K562 (cell line): ENCODE measurements around the gene SLC24A4. TPM values are rescaled to one million over a fixed set of nuclear protein-coding genes. Genes with fewer than 3 reads are reported as not detected.

Source experiments
- ATAC-seq: fragments of 200-7000 bp; cut with Tn5 transposase; 3 replicates; pipeline ENCODE4 v1.9.1; 2020; ENCODE audit warnings: moderate library complexity
- BruUV-seq: library from RNA; stranded (reverse); fragments of 400-500 nt; replicated peaks from 2 replicates; lab custom pipeline; 2021; lab: Mats Ljungman, UMichigan
- CTCF ChIA-PET: fragments of 300-600 bp; formaldehyde crosslinking; extraction: SDS; loops from one replicate; lab custom pipeline; 2021; ENCODE audit warnings: low intra/inter-chr PET ratio; lab: Yijun Ruan, JAX
- POLR2A ChIA-PET: fragments of 300-600, 350-650 bp; sonication (Branson Sonifier 250); formaldehyde crosslinking; extraction: SDS; loops from one replicate; lab custom pipeline; 2021; ENCODE audit warnings: antibody characterized with exemption, inconsistent platforms; lab: Yijun Ruan, JAX
- DNase-seq, 4 experiments: peaks; one replicate each; pipeline versions ENCODE4 v3.0.0 to v3.0.0-alpha.2; 2011 to 2018; ENCODE audit warnings: low spot score in 3 of 4, mixed read lengths in 3 of 4; ENCODE audit errors: extremely low read depth in 1 of 4
- FAIRE-seq: peaks from 2 replicates; lab custom pipeline; 2011; peaks lifted over from hg19 to GRCh38; lab: Jason Lieb, UNC
- H2AFZ ChIP-seq: 2 replicates; pipeline ENCODE4 v1.6.0; 2011; ENCODE audit warnings: low read depth, low read length, control low read depth, inconsistent platforms
- H3K27ac ChIP-seq: fragments of 200-600 bp; 3 replicates; pipeline ENCODE4 v1.8.0; 2011; ENCODE audit warnings: low read depth, mild to moderate bottlenecking, control low read depth, inconsistent platforms, low read length, moderate library complexity, mixed read lengths; ENCODE audit errors: extremely low read depth
- H3K27me3 ChIP-seq, 2 experiments: fragments of 300-600 bp in 1 of 2; 2 replicates in 1 of 2; 3 replicates in 1 of 2; pipeline versions ENCODE4 v1.6.0 to v1.8.0; 2011; ENCODE audit warnings: inconsistent platforms in 2 of 2, low read length in 2 of 2, mild to moderate bottlenecking in 1 of 2, mixed read lengths in 1 of 2, moderate library complexity in 1 of 2; ENCODE audit not compliant: control insufficient read depth in 2 of 2, insufficient read depth in 2 of 2
- H3K36me3 ChIP-seq: fragments of 300-600 bp; 3 replicates; pipeline ENCODE4 v1.8.0; 2011; ENCODE audit warnings: mild to moderate bottlenecking, low read length, inconsistent platforms; ENCODE audit not compliant: control insufficient read depth, insufficient read depth
- H3K4me1 ChIP-seq, 2 experiments: fragments of 200-600 bp in 1 of 2; replicated peaks in 1 of 2; 2 replicates in 1 of 2; 3 replicates in 1 of 2; pipeline versions ENCODE4 v1.5.1 to v1.8.0; 2011; ENCODE audit warnings: inconsistent platforms in 2 of 2, low read length in 2 of 2, mild to moderate bottlenecking in 1 of 2, mixed read lengths in 1 of 2, moderate library complexity in 1 of 2; ENCODE audit not compliant: control insufficient read depth in 2 of 2, insufficient read depth in 2 of 2
- H3K4me2 ChIP-seq: 2 replicates; pipeline ENCODE4 v1.6.1; 2011; ENCODE audit warnings: low read length, control low read depth, inconsistent platforms, mixed read lengths; ENCODE audit not compliant: insufficient read depth
- H3K4me3 ChIP-seq: fragments of 200-600 bp; sonication (generic), shearing (Covaris generic); 2 replicates; pipeline ENCODE4 v1.5.1; 2016; ENCODE audit warnings: control low read depth, inconsistent platforms
- H3K79me2 ChIP-seq: fragments of 200-600 bp; 3 replicates; pipeline ENCODE4 v1.8.0; 2011; ENCODE audit warnings: low read length, inconsistent platforms; ENCODE audit not compliant: control insufficient read depth, insufficient read depth
- H3K9ac ChIP-seq, 2 experiments: 2 replicates each; pipeline versions ENCODE4 v1.6.0 to v1.6.1; 2011; ENCODE audit warnings: low read depth in 2 of 2, low read length in 2 of 2, control low read depth in 1 of 2, inconsistent platforms in 1 of 2, mild to moderate bottlenecking in 1 of 2, mixed read lengths in 1 of 2; ENCODE audit not compliant: insufficient read depth in 1 of 2
- H3K9me1 ChIP-seq: one replicate; pipeline ENCODE4 v1.6.0; 2011; ENCODE audit warnings: inconsistent platforms, mild to moderate bottlenecking, low read length, moderate library complexity; ENCODE audit not compliant: control insufficient read depth, insufficient read depth
- H3K9me3 ChIP-seq: replicated peaks from 2 replicates; pipeline ENCODE4 v1.5.1; 2011; ENCODE audit warnings: low read depth, low read length, inconsistent platforms; ENCODE audit not compliant: control insufficient read depth, insufficient read depth
- H4K20me1 ChIP-seq: replicated peaks from 2 replicates; pipeline ENCODE4 v1.6.1; 2011; ENCODE audit warnings: low read length, inconsistent platforms, mixed read lengths; ENCODE audit not compliant: control insufficient read depth, insufficient read depth
- BRCA1 ChIP-seq, 2 experiments: fragments of 450-650 bp in 1 of 2; sonication (generic) in 1 of 2; formaldehyde crosslinking in 1 of 2; IDR thresholded peaks; 2 replicates each; pipeline versions ENCODE4 v1.5.0 to v1.6.1; 2017 to 2020; ENCODE audit warnings: mild to moderate bottlenecking in 1 of 2, missing genetic modification reagents in 1 of 2
- NFIX ChIP-seq: fragments of 250-450 bp; sonication (Bioruptor Pico); IDR thresholded peaks from 2 replicates; pipeline ENCODE4 v1.4.0; 2020; ENCODE audit warnings: low read depth, mild to moderate bottlenecking, moderate library complexity
- TEAD1 ChIP-seq, 2 experiments: fragments of 450-650 bp in 1 of 2; sonication (generic) in 1 of 2; formaldehyde crosslinking; IDR thresholded peaks; 2 replicates each; pipeline versions ENCODE4 v1.4.0 to v1.8.0; 2020 to 2022; ENCODE audit warnings: mild to moderate bottlenecking in 2 of 2, missing genetic modification reagents in 1 of 2
- WGBS: fragments of 100-300 bp; shearing (Covaris generic); methylation state at CpG from one replicate; pipeline ENCODE4 v1.1.6; 2016; ENCODE audit warnings: low coverage, mixed read lengths; ENCODE audit not compliant: insufficient coverage; ENCODE audit errors: missing lambda C conversion rate; 5-methylcytosine and 5-hydroxymethylcytosine counted together
- in situ Hi-C: fragments of 300-500 bp; cut with MboI; formaldehyde crosslinking; loops from 4 replicates; pipeline ENCODE4 v1.15.0; 2018; ENCODE audit warnings: inconsistent platforms, mixed read lengths
- intact Hi-C: fragments of 100-400 bp; cut with micrococcal nuclease; formaldehyde crosslinking; loops from 2 replicates; pipeline ENCODE4 v1.14.2; 2022
- polyA plus RNA-seq, 8 experiments: library from polyadenylated mRNA; depleted of rRNA in 4 of 8; stranded (reverse) in 5 of 8; unstranded in 3 of 8; fragments of >200 nt; fragmentation: Nextera tagmentation in 2 of 8; fragmentation: Illumina TruSeq in 1 of 8; extraction: Ambion mirVana in 2 of 8; extraction: Trizol in 1 of 8; gene quantifications; 2 replicates each; pipeline versions ENCODE4 v1.2.1 to v1.2.3, GENCODE V29; 2011 to 2014; ENCODE audit warnings: inconsistent platforms in 1 of 8, missing spikeins in 1 of 8
- total RNA-seq, 7 experiments: library from RNA; depleted of rRNA in 6 of 7; stranded (reverse); fragments of >200 nt in 6 of 7; fragmentation: Illumina TruSeq in 2 of 7; extraction: Trizol in 2 of 7; gene quantifications; 2 replicates each; pipeline versions ENCODE4 v1.2.1 to v1.2.3, GENCODE V29; 2011 to 2021; ENCODE audit warnings: low replicate concordance in 1 of 7
- TF ChIP-seq, protein P1 (sequence below): fragments of 450-650 bp; conservative IDR thresholded peaks from 2 replicates; pipeline ENCODE4 v1.6.1; 2016; ENCODE audit warnings: missing genetic modification characterization, low read depth, mild to moderate bottlenecking, control low read depth, missing compliant biosample characterization

The SLC24A4 gene
- total and polyA plus RNA-seq, 9 of the 15 experiments (the other 6 are each of a cell fraction or from before 2014, with no cell fraction given) = not detected

DNA sequence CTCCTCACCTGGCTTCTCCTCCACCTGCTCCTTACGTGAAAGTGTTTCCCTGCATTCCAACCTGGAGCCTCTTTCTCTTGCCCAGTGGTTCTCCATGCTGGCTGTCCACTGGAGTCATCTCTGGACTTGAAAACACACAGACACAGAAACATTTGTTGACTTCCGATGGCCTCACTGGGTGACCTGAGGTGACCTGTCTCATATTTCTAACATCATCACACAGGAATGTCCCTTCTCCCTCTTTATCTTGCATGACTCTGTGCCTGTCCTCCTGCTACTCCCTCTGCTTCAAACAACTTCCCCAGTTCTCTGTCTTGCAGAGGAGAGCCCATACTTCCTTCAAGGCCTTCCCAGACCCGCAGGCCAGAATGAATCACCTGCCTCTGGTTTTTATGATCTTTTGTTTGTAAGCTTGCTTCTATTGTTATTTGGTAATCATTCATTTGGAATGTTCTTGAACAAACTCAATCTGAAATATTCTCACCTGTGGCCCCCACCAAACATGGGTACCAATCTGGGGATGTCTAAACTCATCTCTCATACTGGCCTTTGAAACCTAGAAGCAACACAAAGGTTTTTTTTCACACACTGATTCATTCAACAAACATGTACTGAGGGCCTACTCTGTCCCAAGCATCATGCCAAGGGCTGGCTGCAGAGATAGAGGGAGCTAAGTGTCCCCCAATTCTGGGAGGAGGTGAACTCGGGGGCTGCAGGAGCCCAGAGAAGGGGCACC is 181.0 kb downstream of the SLC24A4 start (continued):
- TF ChIP-seq, protein P1, sequence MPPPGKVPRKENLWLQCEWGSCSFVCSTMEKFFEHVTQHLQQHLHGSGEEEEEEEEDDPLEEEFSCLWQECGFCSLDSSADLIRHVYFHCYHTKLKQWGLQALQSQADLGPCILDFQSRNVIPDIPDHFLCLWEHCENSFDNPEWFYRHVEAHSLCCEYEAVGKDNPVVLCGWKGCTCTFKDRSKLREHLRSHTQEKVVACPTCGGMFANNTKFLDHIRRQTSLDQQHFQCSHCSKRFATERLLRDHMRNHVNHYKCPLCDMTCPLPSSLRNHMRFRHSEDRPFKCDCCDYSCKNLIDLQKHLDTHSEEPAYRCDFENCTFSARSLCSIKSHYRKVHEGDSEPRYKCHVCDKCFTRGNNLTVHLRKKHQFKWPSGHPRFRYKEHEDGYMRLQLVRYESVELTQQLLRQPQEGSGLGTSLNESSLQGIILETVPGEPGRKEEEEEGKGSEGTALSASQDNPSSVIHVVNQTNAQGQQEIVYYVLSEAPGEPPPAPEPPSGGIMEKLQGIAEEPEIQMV = 0 out of 2 replicates have a peak, but pooled peaks have one; percentile 45
- TF ChIP-seq TEAD1 (CRISPR knock-in tag; IDR thresholded peaks at IDR 0.05) = peak; percentile 91 to 92

DNA sequence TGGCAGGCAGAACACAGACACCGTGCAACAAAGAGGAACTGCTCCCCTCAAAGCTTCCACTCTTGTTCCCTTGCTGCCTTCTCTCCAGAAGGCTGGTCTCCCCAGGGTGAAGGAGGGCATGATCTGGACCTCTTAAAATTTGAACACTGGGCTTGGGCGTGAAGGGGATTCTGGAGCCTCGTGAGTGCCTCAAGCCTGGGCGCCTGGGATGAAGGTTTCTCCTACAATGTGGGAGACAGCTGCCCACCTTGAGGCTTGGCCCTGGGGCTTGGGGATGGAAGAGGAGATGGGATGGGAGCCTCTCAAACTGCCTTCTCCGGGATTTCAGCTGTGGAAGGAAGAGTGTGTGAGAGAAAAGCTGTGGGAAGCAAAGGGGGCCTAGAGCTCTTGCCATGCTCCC is 182.9 kb downstream of the SLC24A4 start:
- in situ Hi-C loops = no loop called here
- FAIRE-seq (no peak), DNase-seq (no peak), ATAC-seq (no peak)
- Histone ChIP-seq H3K4me1 (no peaks in the 10 kb centered on the region), H3K27me3 (no peaks in the 10 kb centered on the region; a peak in 1 of 5 replicates), H3K9me3 (no peaks in the 10 kb centered on the region), H3K4me3 (no peak overlapping the region), H4K20me1 (no peaks in the 10 kb centered on the region), H3K9ac (no peak overlapping the region), H3K4me2 (no peak overlapping the region), H3K36me3 (no peaks in the 10 kb centered on the region), H3K9me1 (no peaks in the 10 kb centered on the region), H3K79me2 (no peaks in the 10 kb centered on the region), H3K27ac (no peak overlapping the region), H2AFZ (no peak overlapping the region)
- intact Hi-C loops = no loop called here
- 0% methylated on average over 5 of the region's 5 CpGs for WGBS
- ChIA-PET CTCF (no interaction called here), POLR2A (no interaction called here)
- no TSS peak for BruUV-seq
- TF ChIP-seq BRCA1 (IDR thresholded peaks at IDR 0.05) (no peak), BRCA1 (CRISPR knock-in tag; IDR thresholded peaks at IDR 0.05) (no peak), NFIX (CRISPR knock-in tag) (no peak)
